AG09319 (cell line): Measurements from ENCODE around the gene ZNF362.

Experiments
- DNase-seq: peaks from one replicate; pipeline ENCODE4 v3.0.0-alpha.2; 2010; ENCODE audit warnings: low read depth; ENCODE audit errors: extremely low read depth
- TF ChIP-seq, protein P1 (sequence below): IDR thresholded peaks from 2 replicates; pipeline ENCODE4 v1.5.1; 2011; ENCODE audit warnings: low read depth, mild to moderate bottlenecking, inconsistent platforms, low read length, moderate library complexity

Gene ZNF362

DNA sequence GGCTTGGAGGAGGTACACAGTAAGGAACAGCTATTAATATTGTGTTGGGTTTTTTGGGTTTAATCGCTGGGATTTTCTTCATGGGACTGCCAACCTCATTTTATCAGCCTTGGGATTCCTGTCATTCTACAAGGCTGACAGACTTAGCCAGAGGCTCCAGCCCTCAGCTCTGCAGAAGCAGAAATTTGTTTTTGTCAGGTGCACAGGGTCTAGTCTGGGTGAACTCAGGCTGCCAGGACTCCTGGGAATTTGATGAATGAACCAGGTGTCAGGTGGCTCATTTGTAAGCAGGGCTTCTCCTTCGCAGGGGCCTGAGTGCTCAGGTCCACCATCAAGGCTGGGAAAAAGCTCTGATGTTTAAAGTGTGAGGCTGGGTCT is 11.5 kb upstream of the ZNF362 start:
- TF ChIP-seq, protein P1, sequence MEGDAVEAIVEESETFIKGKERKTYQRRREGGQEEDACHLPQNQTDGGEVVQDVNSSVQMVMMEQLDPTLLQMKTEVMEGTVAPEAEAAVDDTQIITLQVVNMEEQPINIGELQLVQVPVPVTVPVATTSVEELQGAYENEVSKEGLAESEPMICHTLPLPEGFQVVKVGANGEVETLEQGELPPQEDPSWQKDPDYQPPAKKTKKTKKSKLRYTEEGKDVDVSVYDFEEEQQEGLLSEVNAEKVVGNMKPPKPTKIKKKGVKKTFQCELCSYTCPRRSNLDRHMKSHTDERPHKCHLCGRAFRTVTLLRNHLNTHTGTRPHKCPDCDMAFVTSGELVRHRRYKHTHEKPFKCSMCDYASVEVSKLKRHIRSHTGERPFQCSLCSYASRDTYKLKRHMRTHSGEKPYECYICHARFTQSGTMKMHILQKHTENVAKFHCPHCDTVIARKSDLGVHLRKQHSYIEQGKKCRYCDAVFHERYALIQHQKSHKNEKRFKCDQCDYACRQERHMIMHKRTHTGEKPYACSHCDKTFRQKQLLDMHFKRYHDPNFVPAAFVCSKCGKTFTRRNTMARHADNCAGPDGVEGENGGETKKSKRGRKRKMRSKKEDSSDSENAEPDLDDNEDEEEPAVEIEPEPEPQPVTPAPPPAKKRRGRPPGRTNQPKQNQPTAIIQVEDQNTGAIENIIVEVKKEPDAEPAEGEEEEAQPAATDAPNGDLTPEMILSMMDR: no peak
- no peak for DNase-seq

DNA sequence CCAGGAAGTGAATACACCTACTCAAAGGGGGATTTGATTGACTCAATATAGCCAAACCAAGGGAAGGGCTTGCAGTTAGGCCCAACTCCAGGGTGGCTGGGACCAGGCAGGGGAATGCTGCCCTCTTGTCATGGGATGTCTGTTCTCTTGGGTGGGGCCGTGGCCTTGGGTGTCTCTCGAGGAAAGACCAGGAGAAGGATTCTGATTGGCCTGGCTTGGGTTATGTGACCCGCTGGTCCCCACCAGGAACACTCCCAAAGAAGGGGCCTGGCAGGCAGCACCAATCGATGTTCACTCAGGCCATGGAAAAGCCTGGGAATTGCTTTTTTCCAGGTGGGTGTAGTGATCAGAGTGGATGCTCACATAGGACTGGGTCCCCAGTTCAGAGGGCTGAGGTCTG is 10.1 kb upstream of the ZNF362 start:
- DNase-seq: no peak
- TF ChIP-seq, protein P1: no peak

DNA sequence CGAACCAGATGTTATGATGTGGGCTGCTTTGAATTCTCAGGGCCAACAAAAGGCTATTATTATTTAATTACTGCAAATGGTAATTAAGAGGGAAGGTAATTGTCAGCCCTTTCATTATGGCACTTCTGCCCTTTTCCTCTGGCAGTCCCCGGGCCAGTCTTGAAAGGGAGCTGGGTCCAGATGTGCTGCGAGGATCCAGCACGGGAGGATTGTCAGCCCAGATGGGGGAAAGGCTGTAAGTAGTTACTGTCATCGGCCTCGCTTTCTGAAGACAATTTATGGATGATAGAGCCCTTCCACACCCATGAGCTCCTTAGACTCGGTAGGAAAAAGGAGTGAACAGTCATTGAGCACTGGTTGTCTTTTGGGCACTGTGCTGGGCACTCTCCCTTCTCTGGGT is 8.7 kb upstream of the ZNF362 start:
- TF ChIP-seq, protein P1: no peak
- DNase-seq: no peak

DNA sequence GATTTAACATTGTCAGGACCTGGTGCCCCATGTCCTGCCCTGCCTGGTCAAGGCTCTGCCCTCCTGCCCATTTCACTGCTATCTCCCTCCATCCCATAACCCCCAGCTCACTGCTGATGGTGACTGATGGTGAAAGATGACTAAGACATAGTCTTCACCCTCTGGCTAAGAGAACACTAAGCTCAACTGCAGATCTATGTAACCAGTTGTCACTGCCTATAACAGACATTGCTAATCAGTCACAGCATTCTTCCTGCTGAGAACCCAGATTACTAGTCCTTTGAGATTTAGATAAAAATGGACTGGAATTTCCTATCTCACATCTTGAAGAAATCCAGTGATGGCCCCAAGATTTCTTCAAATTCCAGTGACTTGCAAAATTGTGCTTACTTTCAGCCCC is 8.0 kb upstream of the ZNF362 start:
- DNase-seq: no peak
- TF ChIP-seq, protein P1: no peak

DNA sequence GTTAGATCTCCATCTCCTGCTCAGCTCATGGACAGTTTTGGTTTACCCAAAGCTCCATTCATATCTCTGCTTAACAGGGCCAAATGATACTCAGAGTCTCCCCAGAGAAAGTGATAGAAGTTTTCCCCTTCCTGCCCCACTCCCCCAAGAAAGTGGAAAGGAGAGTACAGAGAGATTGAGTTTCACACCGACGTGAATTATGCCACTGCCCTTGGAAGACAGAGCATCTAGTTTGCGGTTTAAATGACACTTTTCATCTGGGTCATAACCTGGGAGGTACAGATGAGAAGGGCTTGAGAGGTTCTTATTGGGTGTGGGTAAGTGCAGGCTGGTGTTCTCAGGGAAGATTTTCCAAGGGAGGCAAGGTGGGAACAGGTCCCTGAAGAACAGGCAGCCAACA is 6.9 kb upstream of the ZNF362 start:
- no peak for DNase-seq
- TF ChIP-seq, protein P1: no peak

DNA sequence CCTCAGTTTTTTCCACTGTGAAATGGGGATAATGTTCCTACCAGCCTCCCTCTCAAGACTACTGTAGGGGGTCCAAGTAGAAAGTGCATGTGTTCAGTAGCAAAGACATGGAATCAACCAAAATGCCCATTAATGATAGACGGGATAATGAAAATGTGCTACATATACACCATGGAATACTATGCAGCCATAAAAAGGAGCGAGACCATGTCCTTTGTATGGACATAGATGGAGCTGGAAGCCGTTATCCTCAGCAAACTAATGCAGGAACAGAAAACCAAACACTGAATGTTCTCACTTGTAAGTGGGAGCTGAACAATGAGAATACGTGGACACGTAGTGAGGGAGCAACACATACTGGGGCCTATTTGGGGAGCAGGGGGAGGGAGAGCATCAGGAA is 6.1 kb upstream of the ZNF362 start:
- TF ChIP-seq, protein P1: no peak
- no peak for DNase-seq

DNA sequence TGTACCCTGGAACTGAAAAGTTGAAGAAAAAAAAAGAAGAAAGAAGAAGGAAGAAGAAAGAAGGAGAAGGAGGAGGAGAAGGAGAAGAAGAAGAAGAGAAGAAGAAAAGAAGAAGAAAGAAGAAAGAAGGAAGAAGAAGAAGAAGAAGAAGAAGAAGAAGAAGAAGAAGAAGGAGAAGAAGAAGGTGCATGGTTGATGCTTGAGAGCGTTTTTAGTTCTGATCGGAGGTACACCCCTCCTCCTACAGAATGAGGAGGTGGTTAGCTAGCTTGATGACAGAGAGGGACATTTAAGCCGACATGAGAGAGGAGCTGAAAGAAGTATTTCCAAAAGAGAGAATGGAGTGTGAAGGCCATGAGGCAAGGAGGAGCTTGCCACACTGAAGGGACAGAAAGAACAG is 5.6 kb upstream of the ZNF362 start:
- DNase-seq: no peak
- TF ChIP-seq, protein P1: no peak
